Progenitor cell of endocrine pancreas (in vitro differentiated cells): Measurements from ENCODE around the gene RERE. TPM values are rescaled to one million over a fixed set of nuclear protein-coding genes. Genes with fewer than 3 reads are reported as not detected.

Experiments
- DNase-seq: peaks from one replicate; pipeline ENCODE4 v3.0.0; 2021; ENCODE audit warnings: low spot score; ENCODE audit not compliant: unreplicated experiment
- H3K27ac Mint-ChIP-seq: 2 replicates; pipeline ENCODE4 v1.8.0; 2021; ENCODE audit warnings: mild to moderate bottlenecking, moderate library complexity, mixed read lengths
- H3K27me3 Mint-ChIP-seq: 2 replicates; pipeline ENCODE4 v1.8.0; 2021; ENCODE audit warnings: mixed read lengths
- H3K36me3 Mint-ChIP-seq: 2 replicates; pipeline ENCODE4 v1.8.0; 2022; ENCODE audit warnings: mixed read lengths; ENCODE audit not compliant: insufficient read depth
- H3K4me1 Mint-ChIP-seq: 2 replicates; pipeline ENCODE4 v1.8.0; 2021; ENCODE audit warnings: low read depth, mixed read lengths
- H3K4me3 Mint-ChIP-seq: 2 replicates; pipeline ENCODE4 v1.8.0; 2021; ENCODE audit warnings: low read depth, mild to moderate bottlenecking, moderate library complexity, mixed read lengths
- H3K9me3 Mint-ChIP-seq: 2 replicates; pipeline ENCODE4 v1.8.0; 2021; ENCODE audit warnings: low read depth, mixed read lengths
- total RNA-seq: library from RNA; stranded (reverse); gene quantifications from 2 replicates; pipeline ENCODE4 v1.2.1, GENCODE V29; 2021
- TF ChIP-seq, protein P1 (sequence below): fragments of 200-600 bp; sonication (generic); IDR thresholded peaks from one replicate; pipeline ENCODE4 v1.5.0; 2021; ENCODE audit warnings: antibody characterized with exemption, mild to moderate bottlenecking; ENCODE audit not compliant: unreplicated experiment

RERE gene
- total RNA-seq, 1 donor from 2014 or later: 329 TPM

DNA sequence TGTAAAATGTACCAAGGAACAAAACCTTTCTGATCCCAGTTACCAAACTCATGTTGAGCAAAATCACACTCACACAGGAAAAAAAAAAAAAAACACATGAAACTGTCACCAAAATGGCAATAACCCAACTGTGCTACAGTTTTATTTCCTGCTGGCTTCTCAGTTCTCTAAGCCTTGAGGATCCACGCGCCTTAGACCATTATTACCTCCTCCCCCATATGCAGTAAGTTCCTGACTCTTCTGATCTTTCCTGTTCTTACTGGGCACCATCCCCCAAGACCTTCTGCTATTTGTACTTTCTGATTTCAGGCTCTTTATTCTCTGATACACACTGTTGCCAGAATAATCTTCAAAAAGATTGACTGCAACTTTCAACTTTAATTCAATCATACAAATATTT lies 419.9 kb downstream of the RERE start:
- TF ChIP-seq, protein P1, sequence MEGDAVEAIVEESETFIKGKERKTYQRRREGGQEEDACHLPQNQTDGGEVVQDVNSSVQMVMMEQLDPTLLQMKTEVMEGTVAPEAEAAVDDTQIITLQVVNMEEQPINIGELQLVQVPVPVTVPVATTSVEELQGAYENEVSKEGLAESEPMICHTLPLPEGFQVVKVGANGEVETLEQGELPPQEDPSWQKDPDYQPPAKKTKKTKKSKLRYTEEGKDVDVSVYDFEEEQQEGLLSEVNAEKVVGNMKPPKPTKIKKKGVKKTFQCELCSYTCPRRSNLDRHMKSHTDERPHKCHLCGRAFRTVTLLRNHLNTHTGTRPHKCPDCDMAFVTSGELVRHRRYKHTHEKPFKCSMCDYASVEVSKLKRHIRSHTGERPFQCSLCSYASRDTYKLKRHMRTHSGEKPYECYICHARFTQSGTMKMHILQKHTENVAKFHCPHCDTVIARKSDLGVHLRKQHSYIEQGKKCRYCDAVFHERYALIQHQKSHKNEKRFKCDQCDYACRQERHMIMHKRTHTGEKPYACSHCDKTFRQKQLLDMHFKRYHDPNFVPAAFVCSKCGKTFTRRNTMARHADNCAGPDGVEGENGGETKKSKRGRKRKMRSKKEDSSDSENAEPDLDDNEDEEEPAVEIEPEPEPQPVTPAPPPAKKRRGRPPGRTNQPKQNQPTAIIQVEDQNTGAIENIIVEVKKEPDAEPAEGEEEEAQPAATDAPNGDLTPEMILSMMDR: no peak
- Mint-ChIP-seq H3K9me3 (peaks cover 3% of the 10 kb centered on the region), H3K36me3 (peaks cover 16% of the 10 kb centered on the region), H3K4me3 (no peak overlapping the region), H3K27ac (peak overlapping the region; percentile 1), H3K27me3 (no peaks in the 10 kb centered on the region), H3K4me1 (peaks cover 30% of the 10 kb centered on the region)
- DNase-seq: no peak

GRCh38 chr1:8396786-8397406 lies 420.5 kb downstream of the RERE start:
- TF ChIP-seq, protein P1: no peak
- peaks cover 33% of the 10 kb centered on the region for H3K4me1 Mint-ChIP-seq
- H3K27me3 Mint-ChIP-seq: no peaks in the 10 kb centered on the region
- H3K9me3 Mint-ChIP-seq: peaks cover 3% of the 10 kb centered on the region
- H3K27ac Mint-ChIP-seq: peak overlapping the region; percentile 82
- peaks cover 14% of the 10 kb centered on the region for H3K36me3 Mint-ChIP-seq
- no peak for DNase-seq
- H3K4me3 Mint-ChIP-seq: no peak overlapping the region

DNA sequence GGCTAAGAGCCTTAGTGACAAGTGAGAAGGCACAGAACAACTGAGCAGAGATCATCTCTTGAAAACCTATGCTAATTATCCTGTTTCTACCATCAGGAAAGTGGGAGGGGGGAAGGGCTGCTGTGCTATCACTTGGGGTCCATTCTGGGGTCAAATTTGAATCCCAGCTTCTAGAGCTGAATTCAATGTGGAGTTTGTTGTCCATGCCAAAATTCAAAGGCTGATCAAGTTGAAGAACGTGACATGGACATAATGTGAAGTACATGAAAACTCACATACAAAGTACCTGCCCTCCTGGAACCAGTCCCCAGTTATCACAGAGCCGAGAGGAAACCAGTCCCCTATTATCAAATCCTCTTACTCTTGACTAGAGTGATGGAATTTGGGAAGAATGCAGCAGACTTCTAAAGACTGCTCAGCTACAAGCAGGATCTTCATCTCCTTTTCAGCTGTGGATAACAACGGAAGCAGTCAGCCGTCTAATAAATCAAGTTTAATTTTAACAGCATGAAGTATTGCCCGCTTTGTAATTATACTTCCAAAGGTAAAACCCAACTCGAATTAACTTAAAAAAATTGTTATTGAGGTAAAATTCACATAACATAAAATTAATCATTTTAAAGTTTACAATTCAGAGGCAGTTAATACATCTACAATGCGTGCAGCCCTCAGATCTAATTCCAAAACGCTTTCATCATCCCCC lies 421.2 kb downstream of the RERE start:
- Mint-ChIP-seq H3K36me3 (peaks cover 14% of the 10 kb centered on the region), H3K27ac (peak overlapping the region; percentile 82), H3K4me3 (no peak overlapping the region), H3K9me3 (peaks cover 3% of the 10 kb centered on the region), H3K4me1 (peaks cover 35% of the 10 kb centered on the region), H3K27me3 (no peaks in the 10 kb centered on the region)
- TF ChIP-seq, protein P1: no peak
- no peak for DNase-seq

- Mint-ChIP-seq H3K9me3 (peaks cover 3% of the 10 kb centered on the region), H3K4me1 (peaks cover 38% of the 10 kb centered on the region), H3K27ac (peak overlapping the region; percentile 68), H3K27me3 (no peaks in the 10 kb centered on the region), H3K4me3 (no peak overlapping the region), H3K36me3 (peaks cover 17% of the 10 kb centered on the region)
- DNase-seq: no peak
- TF ChIP-seq, protein P1: no peak
Measured at GRCh38 chr1:8395433-8395866, 422.0 kb downstream of the RERE start.

DNA sequence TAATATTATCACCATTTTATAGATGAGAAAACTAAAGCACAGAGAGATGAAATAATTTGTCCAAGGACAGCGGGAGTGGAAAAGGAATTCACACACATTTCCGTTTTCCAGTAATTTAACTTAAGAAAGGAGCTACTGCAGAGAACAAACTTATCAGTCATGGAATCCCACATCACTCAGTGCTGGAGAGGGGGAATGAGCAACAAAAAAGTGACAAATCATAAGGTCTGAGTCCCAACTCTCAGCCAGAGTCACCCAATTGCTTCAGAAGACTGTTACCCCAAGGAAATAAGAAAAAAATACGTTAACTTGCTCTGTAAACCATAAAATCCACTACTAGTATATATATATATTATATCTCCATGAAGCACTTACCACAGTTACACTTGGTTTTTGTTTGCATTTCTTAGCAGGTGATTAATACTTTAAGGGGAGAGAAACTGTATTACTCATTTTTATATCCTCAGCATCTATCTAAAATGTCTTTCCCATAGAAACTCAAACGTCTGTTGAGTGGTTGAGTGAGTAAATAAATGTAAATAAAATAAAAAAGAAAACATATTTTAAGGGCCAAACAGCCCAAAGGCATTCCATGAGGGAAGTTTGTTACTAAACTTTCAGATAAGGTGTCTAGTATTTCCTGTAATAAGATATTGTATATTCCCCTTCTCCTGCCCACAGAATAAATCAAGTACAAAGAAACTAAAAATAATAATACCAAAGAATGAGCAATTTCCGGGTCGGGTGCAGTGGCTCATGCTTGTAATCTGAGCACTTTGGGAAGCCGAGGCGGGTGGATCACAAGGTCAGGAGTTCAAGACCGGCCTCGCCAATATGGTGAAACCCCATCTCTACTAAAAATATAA lies 422.8 kb downstream of the RERE start:
- H3K4me3 Mint-ChIP-seq: no peak overlapping the region
- peaks cover 38% of the 10 kb centered on the region for H3K4me1 Mint-ChIP-seq
- DNase-seq: no peak
- H3K9me3 Mint-ChIP-seq: peaks cover 3% of the 10 kb centered on the region
- peaks cover 17% of the 10 kb centered on the region for H3K36me3 Mint-ChIP-seq
- no peaks in the 10 kb centered on the region for H3K27me3 Mint-ChIP-seq
- TF ChIP-seq, protein P1: no peak
- H3K27ac Mint-ChIP-seq: peak overlapping the region; percentile 68
